Activated CD8-positive, alpha-beta memory T cell treated with anti-CD3 and anti-CD28 coated beads, Interleukin-2, amount 50 U/mL, for 48 hours (primary cell): ENCODE results near the gene ANKRD33.
"Not testable (repeated sequence)": the region's sequence is repeated elsewhere in the genome, so short reads cannot be mapped to it uniquely, and the experiment has no call there.

Experiments used
- DNase-seq: peaks from one replicate; pipeline ENCODE4 v3.0.0-alpha.2; 2020

Gene ANKRD33

DNA sequence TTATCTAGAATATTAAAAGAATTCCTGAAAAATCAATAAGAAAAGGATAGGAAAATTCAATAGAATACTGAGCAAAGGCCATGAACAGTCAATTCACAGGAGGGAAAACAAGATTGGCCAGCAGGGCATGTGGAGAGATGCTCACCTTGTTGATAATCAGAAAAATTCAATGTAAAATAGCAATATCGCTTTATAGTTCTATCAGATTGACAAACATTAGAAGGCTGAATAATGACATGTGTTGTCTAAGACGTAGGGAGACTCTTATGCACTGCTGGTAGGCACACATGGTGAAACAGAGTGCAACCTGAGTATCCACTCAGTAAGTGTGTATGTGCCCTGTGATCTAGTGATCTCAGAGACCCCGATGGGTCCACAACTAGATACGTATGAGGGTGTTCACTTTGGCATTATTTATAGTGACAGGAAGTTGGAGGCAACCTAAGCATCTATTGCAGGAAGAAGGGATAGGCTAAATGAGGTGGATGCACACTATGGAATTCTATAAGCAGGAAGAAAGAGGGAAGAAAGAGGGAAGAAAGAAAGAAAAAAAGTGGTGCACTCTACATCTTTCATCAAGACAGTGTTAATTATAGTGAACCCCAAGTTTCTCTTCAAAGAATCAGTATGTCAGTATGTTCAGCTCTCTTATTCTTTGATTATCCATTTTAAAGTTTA is 3.8 kb upstream of the ANKRD33 start:
- no peak for DNase-seq

- no peak for DNase-seq
These were observed 3.1 kb upstream of the ANKRD33 start for GRCh38 chr12:51884676-51885229.

- DNase-seq: not testable (repeated sequence)
These were observed 2.4 kb upstream of the ANKRD33 start for GRCh38 chr12:51885294-51886020.

DNA sequence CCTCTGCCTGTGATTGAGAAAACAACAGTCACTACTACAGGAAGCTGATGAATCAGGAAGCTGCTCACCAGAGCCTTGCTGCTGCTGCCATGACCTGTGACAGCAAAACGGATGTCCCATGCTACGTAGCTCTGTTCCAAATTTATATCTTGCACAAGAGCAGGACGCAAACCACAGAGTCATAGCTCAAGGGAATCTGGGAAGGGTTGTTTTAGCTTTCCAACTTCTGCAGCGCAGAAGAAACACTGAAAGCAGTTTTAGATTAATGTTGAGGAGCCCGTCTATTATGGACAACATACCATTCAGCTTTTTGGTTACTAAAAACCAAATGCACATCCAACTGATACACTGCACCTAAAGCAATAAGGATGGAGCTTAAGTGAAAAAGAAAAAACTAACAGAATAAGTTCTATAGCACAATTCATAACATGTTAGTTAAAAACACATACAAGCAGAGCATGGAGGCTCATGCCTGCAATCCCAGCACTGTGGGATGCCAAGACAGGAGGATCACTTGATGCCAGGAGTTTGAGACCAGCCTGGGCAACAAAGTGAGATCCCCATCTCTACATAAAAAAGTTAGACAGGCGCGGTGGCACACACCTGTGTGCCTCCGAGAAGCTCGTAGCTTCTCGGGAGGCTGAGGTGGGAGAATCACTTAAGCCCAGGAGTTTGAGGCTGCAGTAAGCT is 1.7 kb upstream of the ANKRD33 start:
- DNase-seq: no peak

GRCh38 chr12:51888316-51889215 is 663 bp downstream of the ANKRD33 start:
- no peak for DNase-seq

GRCh38 chr12:51889216-51890132 is 1.6 kb downstream of the ANKRD33 start:
- DNase-seq: no peak

DNA sequence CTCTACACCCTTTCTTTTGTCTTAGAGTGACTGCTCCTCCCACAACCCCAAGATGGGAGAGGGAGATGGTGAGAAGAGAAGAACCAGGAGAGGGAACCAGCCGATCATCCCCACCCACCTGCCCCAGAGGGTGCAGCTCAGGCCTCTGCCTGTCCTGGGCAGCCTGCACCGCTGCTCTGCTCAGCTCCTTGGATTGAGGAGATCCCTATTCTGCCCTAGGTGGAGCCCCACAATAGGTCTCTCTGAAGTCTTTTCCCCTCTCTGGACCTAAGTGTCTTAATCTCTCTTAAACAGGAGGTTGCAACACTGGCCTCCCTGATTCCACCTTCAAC is 2.2 kb downstream of the ANKRD33 start:
- DNase-seq: no peak

- no peak for DNase-seq
These were observed 2.7 kb downstream of the ANKRD33 start for GRCh38 chr12:51890511-51891171.

GRCh38 chr12:51891843-51892242 is 3.9 kb downstream of the ANKRD33 start:
- DNase-seq: no peak

GRCh38 chr12:51893786-51894185 is 5.9 kb downstream of the ANKRD33 start:
- DNase-seq: no peak

DNA sequence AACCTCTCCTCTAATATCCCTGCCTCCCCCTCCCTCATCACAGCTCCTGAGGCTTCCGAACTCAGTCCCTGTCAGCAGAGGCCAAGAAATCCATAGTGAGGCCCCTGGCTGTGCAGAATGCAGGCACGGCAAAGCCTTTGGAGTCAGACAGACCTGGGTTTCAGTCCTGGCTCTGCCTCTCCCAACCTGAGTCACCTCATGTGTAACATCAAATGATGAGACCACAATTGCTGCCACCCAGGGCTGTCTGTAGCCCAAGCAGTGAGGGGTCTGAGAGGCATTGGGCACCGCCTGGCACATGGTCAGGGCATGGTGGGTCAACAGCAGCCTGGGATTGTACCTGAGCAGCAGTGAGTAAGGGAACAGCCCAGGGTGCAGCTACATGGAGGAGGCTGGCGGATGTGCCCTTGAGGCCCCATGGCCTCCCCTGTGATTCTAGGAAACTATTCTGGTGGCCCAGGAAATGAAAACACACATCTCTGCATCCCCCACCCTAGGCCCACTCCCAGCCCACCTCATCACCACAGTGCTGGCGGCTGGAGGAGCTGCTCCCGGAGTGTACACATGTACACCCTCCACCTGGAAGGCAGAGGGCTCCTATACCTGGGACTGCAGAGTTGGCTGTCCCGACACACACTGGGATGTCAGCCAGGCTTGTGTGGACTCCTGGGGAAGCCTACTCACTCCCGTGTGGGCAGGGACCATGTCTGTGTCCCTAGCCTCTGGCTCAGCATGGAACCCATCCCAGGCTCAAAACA is 7.7 kb downstream of the ANKRD33 start:
- no peak for DNase-seq

DNA sequence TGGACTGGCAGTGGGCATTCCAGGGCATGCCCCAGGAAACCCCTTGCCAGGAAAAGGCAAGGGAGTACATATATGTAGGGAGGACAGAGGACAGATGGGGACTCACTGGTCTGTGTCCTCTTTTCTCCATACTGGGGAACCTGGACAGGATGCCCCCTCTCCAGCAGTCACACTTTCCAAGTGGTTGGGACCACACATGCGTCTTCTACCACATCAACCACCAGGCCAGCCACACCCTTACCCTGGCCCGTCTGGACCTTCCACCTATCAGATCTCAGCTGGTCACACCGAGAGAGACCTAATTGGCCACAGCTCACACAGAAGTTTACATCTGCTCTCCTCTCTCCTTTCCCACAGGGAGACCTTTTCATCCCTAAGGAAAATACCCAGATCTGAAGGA is 8.3 kb downstream of the ANKRD33 start:
- no peak for DNase-seq

GRCh38 chr12:51897181-51897580 is 9.3 kb downstream of the ANKRD33 start:
- no peak for DNase-seq

- DNase-seq: no peak
These were observed 10.6 kb downstream of the ANKRD33 start for GRCh38 chr12:51898506-51898905.

DNA sequence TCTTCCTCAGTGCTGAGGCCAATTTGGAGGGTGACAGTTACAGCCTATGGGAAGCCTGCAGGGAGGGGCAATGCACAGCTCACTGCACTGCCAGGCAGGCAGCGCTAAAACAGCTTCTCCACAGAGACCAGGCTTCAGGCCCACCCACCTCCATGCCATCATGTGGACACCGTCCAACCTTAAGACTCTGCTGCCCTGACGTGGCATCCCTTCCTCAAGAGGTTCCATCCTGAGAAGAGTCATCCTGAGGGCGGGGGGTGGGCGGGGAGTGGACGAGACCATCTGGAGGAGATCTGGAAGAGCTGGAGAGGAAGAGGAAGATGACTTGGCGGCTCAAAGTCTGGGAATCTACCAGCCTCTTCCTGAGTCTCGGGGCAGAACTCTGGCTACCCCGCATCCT is 11.0 kb downstream of the ANKRD33 start:
- no peak for DNase-seq

DNA sequence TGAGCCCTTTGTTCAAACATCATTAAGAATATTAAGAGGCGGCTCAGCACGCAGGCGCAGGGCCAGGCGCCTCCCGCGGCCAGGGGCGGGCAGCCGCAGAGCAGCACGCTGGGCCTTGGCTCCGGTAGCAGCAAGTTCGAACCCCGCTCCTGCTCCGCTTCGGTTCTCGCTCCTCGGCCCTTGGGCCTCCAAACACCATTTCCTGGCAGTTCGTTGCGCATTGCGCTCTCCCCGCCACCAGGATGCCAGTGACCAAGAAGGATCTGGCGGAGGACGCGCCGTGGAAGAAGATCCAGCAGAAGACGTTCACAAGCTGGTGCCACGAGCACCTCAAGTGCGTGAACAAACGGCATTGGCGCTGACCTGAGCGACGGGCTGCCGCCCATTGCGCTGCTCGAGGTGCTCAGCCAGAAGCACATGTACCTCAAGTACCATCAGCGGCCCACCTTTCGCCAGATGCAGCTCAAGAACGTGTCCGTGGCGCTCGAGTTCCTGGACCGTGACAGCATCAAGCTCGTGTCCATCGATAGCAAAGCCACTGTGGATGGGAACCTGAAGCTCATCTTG is 12.5 kb downstream of the ANKRD33 start:
- DNase-seq: no peak

DNA sequence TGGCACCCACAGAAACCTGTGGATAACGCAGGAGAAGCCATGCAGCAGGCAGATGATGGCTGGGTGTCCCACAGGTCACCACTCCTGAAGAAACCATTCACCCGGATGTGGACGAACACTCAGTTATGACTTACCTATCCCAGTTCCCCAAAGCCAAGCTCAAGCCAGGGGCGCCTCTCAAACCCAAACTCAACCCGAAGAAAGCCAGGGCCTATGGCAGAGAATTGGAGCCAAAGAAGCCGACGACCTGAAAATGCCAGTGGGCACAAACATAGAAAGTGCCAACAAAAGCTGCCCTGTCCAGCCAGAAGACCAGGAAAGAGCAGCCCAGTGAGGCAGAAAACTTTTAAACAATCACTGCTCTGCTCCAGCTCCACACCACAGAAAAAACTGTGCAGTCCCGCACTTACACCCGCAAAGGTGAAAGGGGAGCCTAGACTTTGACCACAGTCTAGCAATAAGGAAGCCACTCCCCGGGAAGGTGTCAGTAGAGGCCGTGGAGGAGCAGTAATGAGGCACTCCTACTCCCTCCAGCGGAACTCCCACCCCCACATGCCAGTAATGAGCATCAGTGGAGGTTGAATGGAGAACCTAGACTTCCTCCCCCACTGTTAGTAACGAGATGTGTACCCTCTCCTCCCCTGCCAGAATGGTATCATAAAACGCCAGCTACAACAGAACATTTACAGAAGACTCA is 13.4 kb downstream of the ANKRD33 start:
- DNase-seq: no peak

DNA sequence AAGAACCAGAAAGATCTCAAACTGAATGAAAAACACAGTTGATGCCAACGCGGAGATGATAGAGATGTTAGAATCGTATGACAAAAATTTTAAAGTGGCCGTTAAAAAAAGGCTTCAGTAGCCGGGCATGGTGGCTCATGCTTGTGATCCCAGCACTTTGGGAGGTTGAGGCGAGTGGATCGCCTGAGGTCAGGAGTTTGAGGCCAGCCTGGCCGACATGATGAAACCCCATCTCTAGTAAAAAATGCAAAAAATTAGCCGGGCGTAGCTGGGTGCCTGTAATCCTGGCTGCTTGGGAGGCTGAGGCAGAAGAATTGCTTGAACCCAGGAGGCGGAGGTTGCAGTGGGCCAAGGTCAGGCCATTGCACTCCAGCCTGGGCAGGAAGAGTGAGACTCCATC is 14.0 kb downstream of the ANKRD33 start:
- no peak for DNase-seq

GRCh38 chr12:51904951-51905470 is 17.1 kb downstream of the ANKRD33 start:
- no peak for DNase-seq
